Naive thymus-derived CD8-positive, alpha-beta T cell (primary cell): ENCODE measurements around the gene SAMD14. TPM values are rescaled to one million over a fixed set of nuclear protein-coding genes. Genes with fewer than 3 reads are reported as not detected.
A peak's percentile ranks its signal among the peaks of the same experiment; 100 is the strongest.

Source experiments
- ATAC-seq, 2 donors: fragments of 150-1000 bp; cut with Tn5 transposase in 1 of 2; sonication (Bioruptor Pico), chemical (Tn5 transposase) in 1 of 2; 1 replicate in 1 of 2; 2 replicates in 1 of 2; pipeline ENCODE4 v1.10.0; 2021; ENCODE audit warnings: mild to moderate bottlenecking in 2 of 2, moderate library complexity in 2 of 2
- POLR2A ChIA-PET: fragments of 350-600 bp; sonication (Branson Sonifier 250); formaldehyde crosslinking; loops from one replicate; lab custom pipeline; 2021; ENCODE audit warnings: antibody characterized with exemption; lab: Charles Lee
- DNase-seq, 10 donors: peaks; one replicate each; pipeline versions ENCODE4 v3.0.0 to v3.0.0-alpha.2; 2020 to 2022
- H3K27ac Mint-ChIP-seq, 10 donors: one replicate each; pipeline ENCODE4 v1.8.0; 2020 to 2022; ENCODE audit warnings: mild to moderate bottlenecking in 10 of 10, mixed read lengths in 10 of 10, moderate library complexity in 4 of 10, inconsistent platforms in 1 of 10
- H3K27me3 Mint-ChIP-seq, 5 donors: one replicate each; pipeline ENCODE4 v1.8.0; 2021 to 2022; ENCODE audit warnings: mixed read lengths in 5 of 5
- H3K36me3 Mint-ChIP-seq, 3 donors: one replicate each; pipeline ENCODE4 v1.8.0; 2020 to 2022; ENCODE audit warnings: mixed read lengths in 3 of 3, mild to moderate bottlenecking in 2 of 3, inconsistent platforms in 1 of 3
- H3K4me1 Mint-ChIP-seq, 4 donors: one replicate each; pipeline ENCODE4 v1.8.0; 2021 to 2022; ENCODE audit warnings: mixed read lengths in 4 of 4
- H3K4me3 Mint-ChIP-seq, 10 donors: one replicate each; pipeline ENCODE4 v1.8.0; 2020 to 2022; ENCODE audit warnings: mild to moderate bottlenecking in 10 of 10, mixed read lengths in 10 of 10, moderate library complexity in 6 of 10, inconsistent platforms in 1 of 10
- H3K9me3 Mint-ChIP-seq, 9 donors: one replicate each; pipeline ENCODE4 v1.8.0; 2020 to 2022; ENCODE audit warnings: mixed read lengths in 9 of 9, mild to moderate bottlenecking in 3 of 9, inconsistent platforms in 1 of 9, moderate library complexity in 1 of 9
- polyA plus RNA-seq, 3 donors: library from polyadenylated mRNA; unstranded; fragments of 300-500 nt; fragmentation: Illumina TruSeq; gene quantifications; one replicate each; pipeline ENCODE4 v1.2.3, GENCODE V29; 2021
- total RNA-seq, 8 experiments: library from RNA in 2 of 8; stranded (reverse) in 2 of 8; gene quantifications; one replicate each; pipeline ENCODE4 v1.2.3 and lab custom pipeline; 2021 to 2026

The SAMD14 gene
- total and polyA plus RNA-seq, 5 experiments from 2014 or later, result 0.30 TPM; not detected in 4

DNA sequence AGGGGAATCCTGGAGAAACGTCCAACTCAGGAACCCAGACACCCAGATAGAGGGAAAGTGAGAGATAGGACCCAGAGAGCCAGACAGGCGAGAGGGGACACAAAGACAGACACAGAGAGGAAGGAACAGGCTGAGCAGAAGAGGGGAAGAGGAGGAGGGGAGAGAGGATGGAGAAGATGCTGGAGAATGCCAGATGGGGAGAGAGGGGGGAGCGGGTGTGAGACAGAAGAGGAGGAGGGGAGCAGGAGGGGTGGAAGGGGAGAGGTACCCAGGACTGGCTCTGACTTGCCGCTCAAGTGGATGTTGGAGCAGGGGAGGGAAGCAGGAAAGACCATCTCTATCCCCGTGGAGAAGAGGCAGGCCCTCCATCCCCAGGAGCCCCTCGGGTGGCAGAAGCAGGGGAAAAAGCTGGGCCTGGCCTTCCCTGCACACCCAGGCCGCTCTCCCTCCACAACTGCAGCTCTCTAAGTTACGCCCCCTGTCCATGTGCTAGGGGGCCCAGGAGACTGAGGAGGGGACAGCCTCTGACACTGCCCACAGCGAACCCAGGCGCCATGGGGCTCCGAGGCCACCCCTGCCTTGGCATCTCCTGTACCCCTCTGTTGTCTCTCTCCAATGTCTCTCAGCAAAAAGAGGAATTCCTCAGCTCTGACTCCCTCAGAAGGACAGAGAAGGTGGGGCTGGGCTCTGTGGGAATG, 15.7 kb upstream of the SAMD14 start:
- Mint-ChIP-seq H3K27me3 (no peaks in the 10 kb centered on the region), H3K9me3 (no peaks in the 10 kb centered on the region), H3K4me3 (peak overlapping the region; percentile 41 to 98 (median 88)), H3K4me1 (peaks cover 54 to 79% (median 75%) of the 10 kb centered on the region in 4 donors), H3K27ac (peak overlapping the region; percentile 61 to 91 (median 87)), H3K36me3 (peaks cover 0 to 47% (median 8%) of the 10 kb centered on the region in 3 donors)
- POLR2A ChIA-PET, result interaction anchor here (0.8 to 1.1 kb wide), 2 partner anchors 9 to 16 kb away, joined by 3 to 6 read pairs; no protein-coding TSS in a partner anchor
- ATAC-seq (no peak), DNase-seq (no peak)

- H3K4me3 Mint-ChIP-seq, result peak overlapping the region in 9 of 10 donors; percentile 16 to 98 (median 65)
- ATAC-seq (no peak), DNase-seq (no peak)
- POLR2A ChIA-PET, result no interaction called here
- H3K36me3 Mint-ChIP-seq, result peaks cover 0 to 52% (median 8%) of the 10 kb centered on the region in 3 donors
- peaks cover 59 to 86% (median 82%) of the 10 kb centered on the region in 4 donors for H3K4me1 Mint-ChIP-seq
- peak overlapping the region; percentile 63 to 91 (median 87) for H3K27ac Mint-ChIP-seq
- H3K27me3 Mint-ChIP-seq, result no peaks in the 10 kb centered on the region
- no peaks in the 10 kb centered on the region for H3K9me3 Mint-ChIP-seq
Observed at GRCh38 chr17:50144845-50145531, 15.0 kb upstream of the SAMD14 start.

GRCh38 chr17:50144355-50144754, 14.4 kb upstream of the SAMD14 start:
- POLR2A ChIA-PET, result interaction anchor here (0.8 to 6.5 kb wide), 2 partner anchors 8 to 18 kb away, joined by 3 to 90 read pairs; partner anchors contain the start of gene PPP1R9B
- DNase-seq, result no peak
- Mint-ChIP-seq H3K4me3 (peak overlapping the region in 5 of 10 donors; percentile 15 to 67 (median 27)), H3K27ac (peak overlapping the region; percentile 13 to 91 (median 76)), H3K4me1 (peaks cover 64 to 93% (median 87%) of the 10 kb centered on the region in 4 donors), H3K9me3 (no peaks in the 10 kb centered on the region), H3K36me3 (peaks cover 0 to 58% (median 13%) of the 10 kb centered on the region in 3 donors), H3K27me3 (no peaks in the 10 kb centered on the region)
- no peak for ATAC-seq

DNA sequence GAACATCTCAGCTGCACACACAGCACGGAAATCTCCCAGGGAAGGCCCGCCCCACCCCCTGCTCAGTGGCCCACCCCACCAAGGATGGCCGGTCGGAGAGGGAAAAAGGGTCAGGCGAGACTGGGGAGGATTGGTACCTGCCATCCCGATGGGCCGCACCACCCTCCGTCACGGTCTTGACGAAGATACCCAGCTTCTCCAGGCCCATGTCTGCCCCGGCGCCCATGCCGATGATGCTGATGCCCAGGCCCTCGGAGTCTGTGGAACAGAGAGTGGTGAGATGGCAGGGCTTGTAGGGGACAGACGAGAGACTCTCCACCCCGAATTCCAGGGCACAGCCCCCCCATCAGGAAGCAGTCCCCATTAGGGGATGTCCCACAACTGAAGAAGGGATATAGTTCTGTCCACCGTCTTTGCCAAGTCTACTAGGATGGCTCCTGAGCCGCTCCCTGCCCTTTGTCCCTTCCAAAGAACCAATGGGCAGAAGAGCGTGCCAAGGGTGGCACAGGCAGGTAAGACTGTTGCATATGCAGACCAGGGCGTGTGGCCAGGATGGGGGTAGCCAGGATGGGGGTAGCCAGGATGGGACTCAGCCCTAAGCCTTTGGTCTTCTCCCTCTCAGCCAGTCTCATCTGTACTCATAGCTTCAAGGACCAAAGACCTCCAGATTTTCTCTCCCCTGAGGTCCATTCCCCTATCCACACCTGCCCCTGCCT, 13.7 kb upstream of the SAMD14 start:
- Mint-ChIP-seq H3K9me3 (no peaks in the 10 kb centered on the region), H3K27me3 (no peaks in the 10 kb centered on the region), H3K4me1 (peaks cover 64 to 93% (median 88%) of the 10 kb centered on the region in 4 donors), H3K27ac (peak overlapping the region in 7 of 10 donors; percentile 63 to 91 (median 88)), H3K36me3 (peaks cover 0 to 64% (median 19%) of the 10 kb centered on the region in 3 donors), H3K4me3 (peak overlapping the region in 6 of 10 donors; percentile 14 to 86 (median 60))
- ATAC-seq (no peak), DNase-seq (no peak)
- POLR2A ChIA-PET, result interaction anchor here (0.8 to 6.5 kb wide), 2 partner anchors 9 to 18 kb away, joined by 3 to 90 read pairs; partner anchors contain the start of gene PPP1R9B

DNA sequence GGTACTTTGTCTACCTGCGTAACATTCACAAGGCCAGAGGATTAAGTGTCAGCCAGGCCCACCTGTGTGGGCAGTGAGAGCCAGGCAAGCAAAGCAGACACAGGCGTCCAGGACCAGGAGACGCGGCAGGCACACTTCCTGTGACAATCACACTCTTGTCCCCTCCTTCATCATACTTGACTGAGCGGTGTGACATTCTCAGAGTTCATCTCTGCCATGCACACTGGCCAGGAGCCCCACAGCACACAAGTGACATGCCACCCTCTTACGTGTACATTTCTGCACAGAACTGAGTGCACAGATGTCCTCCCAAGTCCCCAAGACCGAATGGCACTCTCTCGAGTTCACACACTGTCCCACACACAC, 11.8 kb upstream of the SAMD14 start:
- Mint-ChIP-seq H3K4me1 (peaks cover 63 to 83% (median 78%) of the 10 kb centered on the region in 4 donors), H3K9me3 (no peaks in the 10 kb centered on the region), H3K27ac (peak overlapping the region; percentile 55 to 93 (median 88)), H3K4me3 (peak overlapping the region; percentile 46 to 87 (median 76)), H3K27me3 (no peaks in the 10 kb centered on the region), H3K36me3 (peaks cover 5 to 79% (median 37%) of the 10 kb centered on the region in 3 donors)
- DNase-seq, result no peak
- ATAC-seq, result peak; percentile 15 to 21
- POLR2A ChIA-PET, result interaction anchor here (1.0 to 6.5 kb wide), 9 partner anchors 10 to 47 kb away, joined by 3 to 90 read pairs (median 4); partner anchors contain the start of gene PPP1R9B

- Mint-ChIP-seq H3K9me3 (no peaks in the 10 kb centered on the region), H3K36me3 (peaks cover 5 to 83% (median 39%) of the 10 kb centered on the region in 3 donors), H3K27ac (peak overlapping the region; percentile 78 to 93 (median 90)), H3K4me3 (peak overlapping the region; percentile 55 to 87 (median 76)), H3K4me1 (peaks cover 65 to 78% (median 73%) of the 10 kb centered on the region in 4 donors), H3K27me3 (no peaks in the 10 kb centered on the region)
- DNase-seq, result no peak
- no peak for ATAC-seq
- POLR2A ChIA-PET, result interaction anchor here (1.0 to 6.5 kb wide), 7 partner anchors 11 to 37 kb away, joined by 3 to 90 read pairs (median 5); partner anchors contain the start of genes PPP1R9B and SAMD14
Observed at GRCh38 chr17:50141026-50141744, 11.2 kb upstream of the SAMD14 start.

- peak; percentile 67 to 90 (median 78) for DNase-seq
- POLR2A ChIA-PET, result interaction anchor here (1.0 to 6.5 kb wide), 8 partner anchors 10 to 38 kb away, joined by 3 to 90 read pairs (median 8); partner anchors contain the start of genes PPP1R9B and SAMD14
- peak overlapping the region; percentile 84 to 95 (median 90) for H3K27ac Mint-ChIP-seq
- H3K36me3 Mint-ChIP-seq, result peaks cover 5 to 87% (median 39%) of the 10 kb centered on the region in 3 donors
- H3K4me1 Mint-ChIP-seq, result peaks cover 58 to 68% (median 63%) of the 10 kb centered on the region in 4 donors
- ATAC-seq, result peak; percentile 88 to 90
- no peaks in the 10 kb centered on the region for H3K9me3 Mint-ChIP-seq
- H3K27me3 Mint-ChIP-seq, result no peaks in the 10 kb centered on the region
- peak overlapping the region; percentile 55 to 86 (median 76) for H3K4me3 Mint-ChIP-seq
Observed at GRCh38 chr17:50139950-50140885, 10.3 kb upstream of the SAMD14 start.

GRCh38 chr17:50139185-50139783, 9.3 kb upstream of the SAMD14 start:
- ATAC-seq (no peak), DNase-seq (no peak)
- no peaks in the 10 kb centered on the region for H3K27me3 Mint-ChIP-seq
- peak overlapping the region in 6 of 10 donors; percentile 24 to 91 (median 84) for H3K27ac Mint-ChIP-seq
- H3K9me3 Mint-ChIP-seq, result no peaks in the 10 kb centered on the region
- peaks cover 5 to 83% (median 39%) of the 10 kb centered on the region in 3 donors for H3K36me3 Mint-ChIP-seq
- peaks cover 51 to 59% (median 55%) of the 10 kb centered on the region in 4 donors for H3K4me1 Mint-ChIP-seq
- peak overlapping the region in 1 of 10 donors; percentile 86 for H3K4me3 Mint-ChIP-seq
- POLR2A ChIA-PET, result interaction anchor here (1.1 to 6.5 kb wide), 7 partner anchors 8 to 30 kb away, joined by 3 to 90 read pairs (median 10); partner anchors contain the start of genes PPP1R9B and SAMD14

DNA sequence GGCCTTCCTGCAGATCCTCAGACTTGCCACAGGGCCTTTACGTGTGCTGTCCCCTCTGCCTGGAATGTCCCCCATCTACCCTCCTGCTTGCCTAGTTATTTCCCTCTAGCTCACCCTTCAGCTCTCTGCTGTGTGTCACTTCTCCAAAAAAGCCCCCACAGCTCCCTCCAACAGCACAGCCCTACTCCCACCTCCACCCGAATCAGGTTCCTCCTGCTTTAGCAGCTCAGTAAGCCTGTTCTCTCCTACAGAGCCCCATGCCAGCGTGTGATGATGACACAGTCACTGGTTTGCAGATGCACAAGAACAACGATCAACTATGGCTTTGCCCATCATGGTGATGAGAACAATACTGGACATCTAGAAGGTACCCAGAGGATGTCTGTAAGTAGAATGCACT, 7.1 kb upstream of the SAMD14 start:
- POLR2A ChIA-PET, result interaction anchor here (1.0 to 2.5 kb wide), 3 partner anchors 11 to 25 kb away, joined by 3 to 9 read pairs (median 3); no protein-coding TSS in a partner anchor
- Mint-ChIP-seq H3K4me1 (peaks cover 36 to 42% (median 37%) of the 10 kb centered on the region in 4 donors), H3K27me3 (no peaks in the 10 kb centered on the region), H3K9me3 (no peaks in the 10 kb centered on the region), H3K27ac (peak overlapping the region in 2 of 10 donors; percentile 33 to 41), H3K36me3 (peaks cover 5 to 72% (median 34%) of the 10 kb centered on the region in 3 donors), H3K4me3 (no peak overlapping the region)
- ATAC-seq, result no peak
- no peak for DNase-seq

DNA sequence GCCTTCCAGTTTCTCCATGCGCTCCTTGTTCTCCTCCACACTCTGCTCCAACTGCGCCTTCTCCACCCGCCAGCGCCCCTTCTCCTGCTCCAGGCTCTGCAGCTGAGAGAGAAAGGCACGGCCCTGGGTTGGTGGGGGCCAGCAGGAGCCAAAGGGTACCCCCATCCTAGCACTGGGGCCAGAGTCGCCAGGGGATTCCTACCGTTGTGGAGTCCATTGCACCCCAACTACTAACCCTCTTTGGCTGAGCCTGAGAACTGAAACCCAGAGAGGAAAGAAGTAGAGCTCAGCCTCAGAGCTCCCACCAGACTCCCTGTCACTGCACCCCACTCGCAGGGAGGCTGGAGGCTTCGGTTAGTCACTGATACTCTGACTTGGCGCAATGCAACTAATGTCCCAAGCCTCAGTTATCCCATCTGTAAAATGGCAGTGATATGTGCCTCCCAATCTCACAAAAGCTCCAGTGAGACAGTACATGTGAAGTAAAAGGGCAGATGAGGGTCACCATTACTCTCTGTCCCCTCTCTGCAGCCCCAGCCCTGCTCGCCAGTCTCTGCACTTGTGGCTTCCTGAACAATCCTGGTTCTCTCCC, 6.2 kb upstream of the SAMD14 start:
- ATAC-seq, result no peak
- no peak for DNase-seq
- Mint-ChIP-seq H3K4me3 (no peak overlapping the region), H3K27me3 (peaks cover 0 to 3% (median under 1%) of the 10 kb centered on the region in 5 donors), H3K36me3 (peaks cover 5 to 64% (median 31%) of the 10 kb centered on the region in 3 donors), H3K9me3 (no peaks in the 10 kb centered on the region), H3K27ac (no peak overlapping the region), H3K4me1 (peaks cover 32 to 42% (median 34%) of the 10 kb centered on the region in 4 donors)
- POLR2A ChIA-PET, result interaction anchor here (1.0 to 2.5 kb wide), 2 partner anchors 12 to 26 kb away, joined by 3 to 9 read pairs; no protein-coding TSS in a partner anchor
